GM12873 (cell line): Measurements from ENCODE around the gene GTF3C5.

Source experiments
- CTCF ChIP-seq: IDR thresholded peaks from 2 replicates; pipeline ENCODE4 v1.5.1; 2012; ENCODE audit warnings: low read depth, mild to moderate bottlenecking, moderate library complexity, low read length, control low read depth; ENCODE audit not compliant: insufficient read depth; ENCODE audit errors: missing control alignments

GTF3C5 gene

DNA sequence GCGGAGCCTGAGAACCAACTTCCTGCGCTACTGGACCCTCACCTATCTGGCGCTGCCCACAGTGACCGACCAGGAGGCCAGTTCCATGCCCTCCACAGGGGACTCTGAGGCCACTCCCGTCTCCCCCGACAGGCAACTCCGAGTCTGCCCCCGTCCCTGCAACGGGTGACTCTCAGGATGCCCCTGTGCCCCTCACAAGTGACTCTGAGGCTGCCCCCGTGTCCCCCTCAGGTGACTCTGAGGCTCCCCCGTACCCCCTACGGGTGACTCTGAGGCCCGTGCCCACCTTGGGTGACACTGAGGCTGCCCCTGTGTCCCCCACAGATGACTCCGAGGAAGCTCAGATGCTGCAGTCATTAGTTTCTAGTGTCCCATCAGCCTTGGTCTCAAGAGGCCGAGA is 56.1 kb downstream of the GTF3C5 start:
- TF ChIP-seq CTCF, result no peak

DNA sequence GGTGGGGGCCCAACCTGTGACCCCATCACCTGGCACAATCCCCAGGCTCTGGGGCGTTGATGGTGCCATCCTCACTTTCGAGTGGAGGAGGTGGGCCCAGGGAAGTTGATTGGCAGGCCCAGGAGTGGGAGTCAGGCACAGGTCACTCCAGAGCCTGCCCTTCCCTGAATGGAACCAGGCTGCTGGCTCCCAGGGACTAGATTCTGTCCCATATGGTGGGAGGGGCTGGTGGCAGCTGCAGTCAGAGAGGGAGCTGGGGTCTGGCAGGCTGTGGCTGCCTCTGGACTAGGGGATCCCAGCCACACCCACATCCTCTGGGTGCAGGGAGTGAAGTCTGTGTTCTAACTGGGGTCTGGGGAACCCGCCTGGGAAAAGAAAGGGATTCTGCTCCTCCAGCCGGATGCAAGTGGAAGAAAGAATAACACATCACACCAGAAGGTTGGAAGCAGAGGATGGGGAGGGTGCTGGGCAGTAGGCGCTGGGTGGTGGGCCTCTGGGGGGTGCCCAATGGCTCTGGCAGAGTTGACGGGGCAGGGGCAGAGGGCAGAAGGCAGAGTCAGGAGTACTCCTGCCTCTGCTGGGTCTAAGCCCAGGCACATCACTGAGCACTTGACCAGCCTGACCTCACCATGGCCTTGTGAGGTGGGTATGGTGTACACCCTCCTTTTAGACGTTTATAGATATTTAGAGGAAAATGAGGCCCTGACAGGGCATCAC is 56.8 kb downstream of the GTF3C5 start:
- no peak for TF ChIP-seq CTCF

GRCh38 chr9:133088146-133088750 is 57.5 kb downstream of the GTF3C5 start:
- TF ChIP-seq CTCF, result no peak

DNA sequence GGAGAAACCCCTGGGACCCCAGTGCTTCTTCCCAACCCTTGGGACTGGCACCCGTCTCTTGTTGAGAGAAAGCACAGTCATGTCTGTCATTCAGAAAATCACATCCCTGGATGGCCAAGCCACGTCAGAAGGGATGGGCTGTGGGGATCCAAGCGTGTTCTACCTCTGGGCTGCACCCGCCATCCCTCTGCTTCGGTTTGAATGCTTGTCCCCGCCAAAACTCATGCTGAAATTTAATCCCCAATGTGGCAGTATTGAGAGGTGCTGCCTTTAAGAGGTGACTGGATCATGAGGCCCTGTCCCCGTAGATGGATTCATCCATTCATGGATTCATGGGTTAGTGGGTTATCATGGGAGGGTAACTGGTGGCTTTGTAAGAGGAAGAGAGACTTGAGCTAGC is 58.0 kb downstream of the GTF3C5 start:
- TF ChIP-seq CTCF, result no peak

GRCh38 chr9:133089271-133089671 is 58.5 kb downstream of the GTF3C5 start:
- TF ChIP-seq CTCF, result no peak

DNA sequence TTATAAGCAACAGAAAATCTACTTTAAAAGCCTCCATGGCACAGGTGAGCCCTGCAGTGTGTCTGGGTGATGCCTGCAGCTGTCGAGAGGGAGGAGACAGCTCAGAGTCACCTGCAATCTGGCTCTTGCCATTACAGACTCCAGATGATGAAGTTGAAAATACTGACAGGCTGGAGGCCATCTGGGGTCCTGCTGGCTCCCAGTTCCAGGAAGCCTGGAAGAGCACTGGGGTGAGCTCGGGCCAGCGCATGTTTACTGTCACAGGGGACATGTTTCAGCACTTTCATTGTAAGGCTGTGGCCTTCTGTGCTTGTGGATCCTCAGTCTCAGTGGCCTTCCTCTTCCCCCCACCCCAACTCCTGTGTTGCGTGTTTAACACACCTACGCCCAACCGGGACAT is 59.4 kb downstream of the GTF3C5 start:
- TF ChIP-seq CTCF, result no peak

- TF ChIP-seq CTCF, result no peak
Measured at GRCh38 chr9:133090752-133091385, 60.1 kb downstream of the GTF3C5 start.
